Left lobe of liver (tissue), 2 donors: ENCODE data around the gene TNFRSF4. TPM values are rescaled to one million over a fixed set of nuclear protein-coding genes. Genes with fewer than 3 reads are reported as not detected.
"Not testable (repeated sequence)": the region's sequence is repeated elsewhere in the genome, so short reads cannot be mapped to it uniquely, and the experiment has no call there.

ENCODE experiments used
- ATAC-seq: fragments of 200-7000 bp; cut with Tn5 transposase; one replicate; pipeline ENCODE4 v1.9.1; 2020; ENCODE audit warnings: mild to moderate bottlenecking, moderate library complexity
- DNase-seq: peaks from one replicate; pipeline ENCODE4 v3.0.0-alpha.2; 2020; ENCODE audit warnings: low spot score
- total RNA-seq: library from RNA; stranded (reverse); gene quantifications from one replicate; pipeline ENCODE4 v1.2.1, GENCODE V29; 2021
- donor health status: DM: no; HTN: no; CAD: no; lungs with moderate emphysema.
- donor health status: DM: no; HTN: yes; CAD: no.

Gene TNFRSF4
- total RNA-seq, 1 donor from 2014 or later = 0.38 TPM

DNA sequence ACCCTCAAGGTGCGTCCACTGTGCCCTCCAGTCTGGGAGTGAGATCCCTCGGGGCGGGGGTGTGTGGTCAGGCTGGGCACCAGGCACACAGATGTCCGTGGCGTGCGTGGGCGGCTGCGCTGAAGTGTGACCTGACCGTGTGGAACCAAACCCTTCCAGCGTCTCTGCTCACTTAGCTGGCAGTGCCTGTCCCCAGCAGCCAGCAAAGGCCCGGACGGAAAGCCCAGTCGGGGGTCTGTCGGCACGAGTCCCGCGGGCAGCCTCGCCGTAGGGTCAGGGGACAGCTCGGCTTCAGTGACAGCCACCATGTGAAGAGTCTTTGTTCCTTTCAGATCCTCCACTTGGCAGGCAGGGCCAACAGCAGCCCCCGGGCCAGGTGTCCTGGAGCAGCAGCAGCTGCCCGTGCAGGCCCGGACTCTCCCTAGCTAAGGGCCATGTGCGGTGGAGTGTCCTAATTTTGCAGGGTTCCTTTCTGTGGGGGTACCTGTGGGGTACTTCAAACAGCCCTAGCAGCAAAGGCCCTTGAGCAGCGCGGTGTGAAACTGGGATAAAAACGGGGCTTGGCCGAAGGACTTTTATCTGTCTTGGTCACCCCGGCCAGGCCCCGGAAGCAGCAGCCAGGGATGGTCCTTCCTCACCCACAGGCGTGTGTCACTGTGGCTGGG is 28.7 kb downstream of the TNFRSF4 start:
- DNase-seq (no peak), ATAC-seq (no peak)

DNA sequence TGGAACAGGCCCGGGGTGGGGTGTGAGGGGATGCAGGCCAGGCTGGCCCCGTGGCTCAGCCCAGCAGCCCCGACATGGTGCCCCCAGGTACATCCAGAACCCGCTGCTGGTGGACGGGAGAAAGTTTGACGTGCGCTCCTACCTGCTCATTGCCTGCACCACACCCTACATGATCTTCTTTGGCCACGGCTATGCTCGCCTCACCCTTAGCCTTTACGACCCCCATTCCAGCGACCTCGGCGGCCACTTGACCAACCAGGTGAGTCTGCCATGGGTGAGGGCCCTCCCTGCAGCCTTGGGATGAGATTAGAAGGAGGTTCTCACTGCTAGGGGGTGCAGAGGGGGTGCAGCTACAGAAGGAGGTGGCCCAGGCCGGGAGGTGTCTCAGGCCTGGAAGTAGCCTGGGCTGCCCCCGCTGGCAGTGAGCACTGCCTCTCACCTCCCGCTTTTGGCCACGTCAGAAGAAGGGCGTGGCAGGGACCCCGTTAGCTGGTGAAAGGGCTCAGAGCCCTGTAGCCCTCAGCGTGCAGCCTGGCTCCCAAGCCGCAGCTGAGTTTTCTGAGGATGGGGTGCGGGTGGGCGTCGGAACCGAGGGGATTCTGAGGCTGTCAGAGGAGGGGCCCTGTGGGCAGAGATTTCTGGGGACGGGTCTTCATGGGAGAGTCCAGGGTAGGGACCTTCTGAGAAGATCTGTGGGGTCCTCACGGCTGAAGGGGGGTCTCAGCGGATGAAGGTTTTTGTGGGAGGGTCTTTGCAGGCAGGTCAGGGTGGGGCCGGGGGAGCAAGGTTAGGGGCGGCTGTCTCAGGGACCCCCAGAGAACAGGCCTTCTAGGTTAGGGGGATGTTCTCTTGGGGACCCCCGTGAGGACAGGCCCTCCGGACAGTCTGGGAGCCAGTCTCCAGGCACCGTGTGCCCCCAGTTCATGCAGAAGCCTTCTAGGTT is 29.8 kb downstream of the TNFRSF4 start:
- no peak for DNase-seq
- no peak for ATAC-seq

DNA sequence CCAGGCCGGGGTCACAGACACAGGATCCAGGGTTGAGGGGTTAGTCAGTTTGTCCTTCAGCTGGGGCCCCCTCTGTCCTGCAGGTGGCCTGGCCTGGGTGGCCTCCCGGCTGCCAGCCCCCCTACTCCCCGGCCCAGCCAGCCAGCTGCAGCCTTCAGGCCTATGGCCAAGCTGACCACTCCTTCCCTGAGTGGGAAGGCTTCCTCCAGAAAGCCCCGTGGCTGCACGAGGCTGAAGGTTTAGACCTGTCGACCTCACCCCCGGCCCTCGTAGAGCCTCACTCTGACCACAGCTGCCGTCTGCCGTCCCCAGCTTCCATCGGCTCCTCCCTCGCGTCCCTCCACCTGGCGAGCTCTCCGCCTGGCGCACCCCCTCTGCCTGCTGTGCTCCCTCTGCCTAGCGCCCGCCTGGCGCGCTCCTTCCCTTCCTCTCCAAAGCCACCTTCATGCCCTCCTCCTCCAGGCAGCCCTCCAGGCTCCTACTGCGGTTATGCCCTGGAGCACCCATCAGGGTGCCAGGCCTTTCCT is 30.7 kb downstream of the TNFRSF4 start:
- ATAC-seq (no peak), DNase-seq (no peak)

DNA sequence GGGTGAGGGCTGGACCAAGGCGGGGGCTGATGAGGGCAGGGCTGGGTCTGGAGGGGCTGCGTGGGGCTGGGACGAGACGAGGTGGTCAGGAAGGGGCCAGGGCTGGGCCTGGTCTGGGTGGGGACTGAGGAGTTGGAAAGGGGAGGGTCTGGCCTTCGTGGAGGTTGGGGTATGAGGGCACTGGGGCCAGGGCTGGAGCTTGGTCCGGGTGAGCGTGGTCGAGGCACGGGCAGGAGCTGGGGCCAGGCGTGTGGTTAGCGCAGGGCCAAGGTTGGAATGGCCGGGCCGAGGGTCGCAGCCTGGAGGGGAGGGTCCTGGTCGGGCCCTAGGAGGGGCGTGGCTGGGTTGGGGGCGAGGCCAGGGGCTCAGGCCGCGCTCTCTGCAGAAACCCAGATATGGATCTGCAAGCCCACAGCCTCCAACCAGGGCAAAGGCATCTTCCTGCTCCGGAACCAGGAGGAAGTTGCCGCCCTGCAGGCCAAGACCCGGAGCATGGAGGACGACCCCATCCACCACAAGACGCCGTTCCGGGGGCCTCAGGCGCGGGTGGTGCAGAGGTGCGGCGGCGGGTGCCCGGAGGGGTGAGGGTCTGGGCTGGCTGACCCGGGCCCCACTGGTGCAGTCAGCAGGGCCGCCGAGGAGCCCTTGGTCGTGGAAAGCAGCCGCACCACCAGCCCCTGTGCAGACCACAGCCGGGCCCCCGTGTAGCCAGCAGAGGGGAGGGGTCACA is 31.3 kb downstream of the TNFRSF4 start:
- ATAC-seq (peak; percentile 15), DNase-seq (no peak)

DNA sequence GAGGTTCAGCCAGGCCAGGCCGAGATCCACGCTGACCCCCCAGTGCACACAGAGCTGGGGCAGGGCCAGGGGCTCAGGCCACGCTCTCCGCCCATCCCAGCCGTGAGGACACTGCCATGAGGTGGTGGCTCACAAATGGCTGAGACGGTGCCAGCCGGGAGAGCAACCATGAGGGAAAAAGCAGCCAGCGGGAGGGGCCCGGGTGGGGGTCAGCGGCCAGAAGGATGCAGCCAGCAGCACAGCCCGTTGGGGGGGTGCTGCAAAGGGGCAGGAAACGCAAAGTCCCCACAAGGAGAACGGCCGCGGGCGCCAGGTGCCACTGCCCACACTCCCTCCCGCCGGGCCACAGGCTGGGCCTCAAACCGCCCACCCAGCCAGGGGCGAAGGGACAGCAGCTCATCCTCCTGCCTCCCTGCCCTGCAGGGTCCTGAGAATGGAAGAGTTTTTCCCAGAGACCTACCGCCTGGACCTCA is 32.0 kb downstream of the TNFRSF4 start:
- no peak for DNase-seq

DNA sequence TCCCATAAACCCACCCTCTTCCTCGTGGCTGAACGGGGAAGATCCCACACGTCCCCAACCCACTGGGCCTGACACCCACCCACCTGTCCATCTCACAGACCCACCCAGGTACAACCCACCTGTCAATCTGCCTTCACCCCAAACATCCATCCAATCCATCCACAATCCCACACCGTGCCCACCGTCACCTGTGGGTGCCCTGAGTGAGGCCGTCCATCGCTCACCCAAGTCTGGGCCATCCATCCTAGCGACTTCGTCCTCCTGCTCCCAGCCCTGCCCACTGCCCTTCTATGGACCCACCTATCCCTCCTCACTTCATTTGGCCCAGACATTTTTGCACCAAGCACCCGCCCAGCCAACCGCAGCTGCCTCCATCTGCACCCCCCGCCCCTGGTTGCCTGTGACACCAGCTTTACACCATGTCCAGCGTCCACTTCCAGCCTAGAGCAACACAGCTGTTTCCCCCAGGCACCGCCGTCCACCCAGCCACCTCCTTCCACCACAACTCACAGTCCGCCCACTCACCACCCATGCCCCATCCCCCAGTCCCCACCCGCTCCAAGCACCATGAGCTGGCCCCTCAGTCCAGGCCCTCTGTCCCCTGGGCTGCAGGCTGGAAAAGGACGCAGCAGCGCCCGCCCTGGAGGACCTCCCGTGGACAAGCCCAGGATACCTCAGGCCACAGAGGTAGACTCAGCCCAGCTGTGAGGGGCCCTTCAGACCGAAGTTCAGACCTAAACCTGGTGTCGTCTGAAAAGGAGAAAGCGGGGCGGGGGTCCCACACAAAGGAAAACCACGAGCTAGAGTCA is 32.6 kb downstream of the TNFRSF4 start:
- ATAC-seq (no peak), DNase-seq (no peak)

More for the DNA sequence above, 32.0 kb downstream of the TNFRSF4 start:
- no peak for ATAC-seq

DNA sequence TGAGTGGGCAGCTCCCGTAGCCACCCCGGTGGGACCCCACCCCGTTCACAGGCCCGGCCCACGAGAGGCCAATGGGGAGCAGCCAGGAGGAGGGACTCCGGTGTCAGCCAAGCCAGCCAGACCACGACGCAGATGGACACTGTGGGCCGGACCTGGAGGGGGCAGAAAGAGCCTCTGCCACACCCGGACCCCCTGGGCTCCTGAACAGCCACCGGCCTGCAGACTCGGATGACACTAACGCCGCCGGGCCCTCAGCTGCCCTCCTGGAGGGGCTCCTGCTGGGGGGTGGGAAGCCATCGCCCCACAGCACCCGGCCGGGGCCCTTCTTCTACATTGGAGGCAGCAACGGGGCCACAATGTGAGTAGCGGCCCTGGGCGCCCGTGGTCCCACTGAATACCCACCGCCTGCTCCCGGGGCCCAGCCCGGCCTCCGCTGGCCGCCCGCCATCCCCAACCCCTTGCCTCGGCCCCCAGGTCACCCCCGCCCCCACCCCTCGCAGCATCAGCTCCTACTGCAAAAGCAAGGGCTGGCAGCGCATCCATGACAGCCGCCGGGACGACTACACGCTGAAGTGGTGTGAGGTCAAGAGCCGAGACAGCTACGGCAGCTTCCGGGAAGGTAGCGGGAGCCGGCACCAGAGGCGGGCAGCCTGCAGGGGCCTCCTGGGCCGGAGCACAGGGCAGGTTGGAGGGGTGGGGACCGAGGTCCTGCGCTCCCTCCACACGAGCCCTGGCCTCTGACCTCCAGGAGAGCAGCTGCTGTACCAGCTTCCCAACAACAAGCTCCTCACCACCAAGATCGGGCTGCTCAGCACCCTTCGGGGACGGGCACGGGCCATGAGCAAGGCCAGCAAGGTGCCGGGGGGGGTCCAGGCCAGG is 33.7 kb downstream of the TNFRSF4 start:
- no peak for ATAC-seq
- no peak for DNase-seq

DNA sequence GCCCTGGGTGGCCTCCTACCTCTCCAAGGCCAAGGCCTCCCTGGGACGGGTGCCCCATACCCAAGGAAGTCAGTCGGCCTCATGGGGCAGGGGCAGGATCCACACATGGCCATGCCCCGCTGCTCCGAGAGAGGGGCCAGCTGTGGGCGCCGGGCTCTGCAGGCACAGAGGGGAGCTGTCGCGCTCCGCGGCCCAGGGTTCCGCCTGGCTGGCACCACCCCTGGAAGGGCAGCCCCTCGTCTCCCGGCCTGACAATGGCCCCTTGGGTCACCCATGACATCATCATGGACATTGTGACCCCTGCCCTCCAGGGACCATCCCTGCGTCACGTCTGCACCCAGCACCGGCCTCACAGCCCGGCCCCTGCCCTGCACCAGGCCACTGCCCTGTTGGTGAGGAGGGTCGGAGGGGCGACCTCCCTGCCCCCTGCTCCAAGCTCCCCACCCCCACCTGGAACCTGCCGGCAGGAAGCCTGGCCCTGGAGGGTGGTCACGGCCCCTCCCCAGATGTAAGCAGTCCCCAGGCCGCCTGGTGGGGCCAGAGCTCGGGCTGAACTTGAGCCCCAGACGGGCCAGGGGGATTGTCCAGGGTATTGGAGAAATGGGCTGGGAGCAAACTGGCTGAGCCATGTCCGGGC is 34.5 kb downstream of the TNFRSF4 start:
- no peak for DNase-seq
- no peak for ATAC-seq

DNA sequence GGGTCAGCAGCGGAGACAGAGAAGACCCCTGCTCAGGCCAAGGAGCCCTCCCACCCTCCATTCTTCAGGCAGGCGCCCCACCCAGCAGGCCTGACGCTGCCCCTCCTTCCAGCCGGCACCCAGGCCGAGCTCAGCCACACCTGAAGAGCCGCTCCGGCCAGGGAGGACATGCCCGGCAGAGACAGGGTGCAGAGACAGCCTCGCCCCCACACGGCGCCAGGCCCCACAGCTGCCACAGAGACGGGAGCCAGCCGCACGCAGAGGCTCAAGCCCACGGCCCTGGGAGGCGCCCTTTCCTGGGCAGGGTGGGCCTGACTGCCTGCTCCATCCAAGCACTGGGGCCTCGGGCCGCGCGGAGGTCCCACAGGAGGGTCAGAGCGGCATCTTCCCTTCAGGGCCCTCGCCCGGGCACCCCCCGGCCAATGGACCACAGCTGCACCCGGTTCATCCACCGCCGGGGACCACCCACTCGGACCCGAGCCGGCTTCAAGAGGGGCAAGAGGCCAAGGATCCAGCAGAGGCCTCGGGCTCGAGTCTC is 35.1 kb downstream of the TNFRSF4 start:
- DNase-seq = no peak
- no peak for ATAC-seq

DNA sequence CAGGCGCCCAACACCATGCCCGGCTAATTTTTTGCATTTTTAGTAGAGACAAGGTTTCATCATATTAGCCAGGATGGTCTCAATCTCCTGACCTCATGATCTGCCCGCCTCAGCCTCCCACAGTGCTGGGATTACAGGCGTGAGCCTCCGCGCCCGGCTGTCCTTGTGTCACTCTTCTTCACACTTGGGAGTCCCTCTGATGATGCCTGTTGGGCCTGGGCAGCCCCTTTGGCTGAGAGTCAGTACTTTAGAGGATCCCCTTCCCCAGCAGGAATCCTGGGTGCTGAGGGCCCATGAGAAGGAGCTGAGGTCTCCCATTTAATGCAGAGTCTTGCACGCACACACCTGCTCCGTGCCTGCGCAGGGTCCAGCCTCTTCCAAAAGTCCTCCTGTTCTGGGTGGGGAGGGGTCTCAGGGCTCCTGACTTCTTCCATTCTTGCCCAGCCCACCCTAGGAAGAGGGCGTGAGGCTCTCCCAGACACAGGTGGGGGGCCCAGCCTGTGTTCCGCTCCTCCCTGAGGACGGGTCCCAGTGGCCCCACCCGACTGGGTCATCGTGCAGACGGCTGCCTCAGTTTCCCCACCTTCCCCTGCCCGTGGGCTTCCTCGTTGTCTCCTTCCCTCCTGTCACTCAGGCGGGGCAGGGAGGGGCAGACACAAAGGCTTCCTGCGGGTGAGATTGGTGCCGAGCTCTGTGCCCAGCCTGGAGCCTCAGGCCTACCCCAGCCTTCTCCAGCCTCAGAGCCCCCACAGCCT is 36.3 kb downstream of the TNFRSF4 start:
- ATAC-seq (no peak), DNase-seq (no peak)

DNA sequence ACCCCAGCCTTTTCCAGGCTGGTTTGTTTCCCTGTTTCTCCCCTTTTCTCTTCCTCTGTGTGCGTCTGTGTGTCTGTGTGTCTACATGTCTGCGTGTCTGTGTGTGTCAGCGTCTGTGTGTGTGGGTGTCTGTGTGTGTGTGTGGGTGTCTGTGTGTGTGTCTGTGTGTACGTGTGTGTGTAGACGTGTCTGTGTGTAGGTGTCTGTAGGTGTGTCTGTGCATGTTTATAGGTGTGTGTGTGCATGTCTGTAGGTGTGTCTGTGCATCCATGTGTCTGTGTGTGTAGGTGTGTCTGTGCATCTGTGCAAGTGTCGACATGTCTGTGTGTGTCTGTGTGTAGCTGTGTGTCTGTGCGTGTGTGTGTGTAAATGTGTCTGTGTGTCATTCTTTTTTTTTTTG is 37.0 kb downstream of the TNFRSF4 start:
- no peak for ATAC-seq
- DNase-seq = no peak

DNA sequence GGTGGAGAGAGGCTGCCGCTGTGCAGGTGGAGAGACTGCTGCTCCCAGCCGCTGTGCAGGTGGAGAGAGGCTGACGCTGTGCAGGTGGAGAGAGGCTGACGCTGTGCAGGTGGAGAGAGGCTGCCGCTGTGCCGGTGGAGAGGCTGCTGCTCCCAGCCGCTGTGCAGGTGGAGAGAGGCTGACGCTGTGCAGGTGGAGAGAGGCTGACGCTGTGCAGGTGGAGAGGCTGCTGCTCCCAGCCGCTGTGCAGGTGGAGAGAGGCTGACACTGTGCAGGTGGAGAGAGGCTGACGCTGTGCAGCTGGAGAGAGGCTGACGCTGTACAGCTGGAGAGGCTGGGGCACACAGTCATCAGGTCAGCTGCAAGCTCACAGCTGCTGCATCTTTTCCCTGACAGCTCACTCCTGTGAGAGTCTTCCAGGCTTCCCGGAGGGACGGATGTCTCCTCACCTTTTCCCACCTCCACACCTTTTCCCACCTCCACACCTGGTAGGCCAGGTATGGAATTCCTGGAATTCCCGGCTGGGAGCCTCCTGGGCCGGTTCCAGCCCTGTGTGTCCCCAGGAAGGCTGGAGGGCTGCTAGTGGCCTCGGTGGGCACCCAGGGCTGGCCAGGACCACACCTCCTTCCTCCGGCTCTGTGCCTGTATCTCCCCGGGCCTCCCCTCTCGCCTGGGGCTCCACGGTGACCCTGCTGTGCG is 37.7 kb downstream of the TNFRSF4 start:
- not testable (repeated sequence) for DNase-seq, ATAC-seq

DNA sequence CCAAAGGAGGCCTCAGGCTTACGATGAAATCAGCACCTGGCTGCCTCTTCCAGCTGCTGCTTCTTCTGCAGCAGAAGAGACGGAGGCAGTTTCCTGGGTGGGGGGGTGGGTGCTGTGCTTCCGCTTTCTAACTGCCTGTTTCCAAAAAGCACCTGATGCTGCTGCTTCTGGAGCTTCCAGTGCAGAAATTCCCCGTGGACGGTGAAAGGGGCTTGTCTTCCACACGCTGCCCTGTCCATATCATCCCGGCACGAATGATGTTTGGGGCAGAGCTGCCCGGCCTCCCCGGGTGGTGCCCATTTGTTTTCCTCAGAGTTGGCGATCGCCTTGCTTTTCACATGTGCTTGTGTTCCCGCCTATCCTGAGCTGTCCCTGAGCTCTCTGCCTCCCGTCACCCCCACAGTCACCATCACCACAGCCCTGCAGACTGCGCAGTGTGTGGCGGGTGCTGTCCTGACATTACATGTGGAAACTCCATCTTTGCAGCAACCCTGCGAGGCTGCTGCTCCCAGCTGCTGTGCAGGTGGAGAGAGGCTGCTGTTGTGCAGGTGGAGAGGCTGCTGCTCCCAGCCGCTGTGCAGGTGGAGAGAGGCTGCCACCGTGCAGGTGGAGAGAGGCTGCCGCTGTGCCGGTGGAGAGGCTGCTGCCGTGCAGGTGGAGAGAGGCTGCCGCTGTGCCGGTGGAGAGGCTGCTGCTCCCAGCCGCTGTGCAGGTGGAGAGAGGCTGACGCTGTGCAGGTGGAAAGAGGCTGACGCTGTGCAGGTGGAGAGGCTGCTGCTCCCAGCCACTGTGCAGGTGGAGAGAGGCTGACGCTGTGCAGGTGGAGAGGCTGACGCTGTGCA is 38.5 kb downstream of the TNFRSF4 start:
- ATAC-seq = no peak
- DNase-seq = no peak

DNA sequence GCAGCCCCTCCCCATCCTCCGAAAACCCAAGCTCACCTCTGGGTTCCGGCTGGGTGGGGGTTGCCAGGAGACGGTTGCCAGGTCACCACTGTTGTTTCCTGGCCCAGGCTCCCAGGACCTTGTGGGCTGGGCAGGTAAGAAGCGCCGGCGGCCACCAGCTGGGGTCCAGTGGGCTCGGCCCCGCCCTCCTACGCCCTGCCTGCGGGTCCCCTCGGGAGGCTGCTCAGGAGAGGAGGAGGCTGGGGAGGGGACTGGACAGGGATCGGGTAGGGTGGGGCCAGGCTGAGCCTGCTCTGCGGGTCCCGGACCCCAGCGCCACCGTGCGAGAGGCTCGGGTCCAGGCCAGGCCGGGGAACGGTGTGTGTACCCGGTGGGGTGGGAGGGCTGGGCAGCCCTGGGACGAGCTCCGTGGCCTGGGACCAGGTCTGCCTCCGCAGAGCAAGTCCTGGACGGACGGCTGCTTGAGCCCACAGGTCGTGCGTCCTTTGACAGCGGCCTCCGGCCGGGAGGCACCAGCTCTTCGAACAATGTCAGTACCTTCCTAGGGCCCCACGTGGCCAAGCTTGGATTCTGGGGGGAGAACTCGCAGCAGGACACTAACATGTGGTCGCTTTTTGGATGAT is 40.0 kb downstream of the TNFRSF4 start, which contains the start of gene TTLL10:
Gene TTLL10, plus strand, starts transcription at position 88 of the 623 bp plus-strand sequence. CDS start 5,336 bp downstream, outside the sequence.
- no peak for DNase-seq
- no peak for ATAC-seq

DNA sequence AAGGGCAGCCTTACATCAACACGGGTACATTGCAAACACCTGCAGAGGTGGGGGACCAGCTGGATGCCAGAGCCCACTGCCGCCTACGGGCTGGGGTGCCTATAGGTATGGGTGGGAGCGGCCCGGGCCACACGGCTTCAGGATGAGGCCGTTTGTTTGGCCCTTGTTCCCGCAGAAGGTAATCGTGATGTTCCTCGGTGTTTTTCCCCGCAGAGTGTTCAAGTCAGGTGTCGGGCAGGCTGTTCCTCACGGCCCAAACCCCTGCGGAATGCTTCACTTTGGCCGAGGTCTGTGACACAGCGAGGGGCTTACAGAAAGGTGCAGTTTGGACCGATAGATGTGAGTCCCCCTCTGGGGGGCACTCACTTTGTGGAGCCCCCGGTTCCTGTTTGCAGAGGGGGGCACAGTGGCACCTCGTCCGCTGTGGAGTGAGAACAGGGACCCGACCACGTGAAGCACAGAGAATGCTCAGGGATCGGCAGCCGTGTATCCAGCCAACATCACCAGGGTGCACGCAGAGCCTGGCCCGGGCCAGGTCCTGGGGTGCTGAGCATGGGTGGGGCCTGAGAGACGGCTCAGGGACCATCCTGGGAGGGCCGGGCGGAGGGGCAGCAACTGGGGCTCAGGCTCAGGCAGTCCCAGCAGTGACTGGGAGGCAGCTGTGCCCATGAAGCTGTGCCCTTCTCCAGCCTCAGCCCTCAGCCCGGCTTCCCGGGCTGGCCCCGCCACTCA is 40.7 kb downstream of the TNFRSF4 start:
- no peak for DNase-seq
- no peak for ATAC-seq
